ENCODE results near the gene MC1R.

The MC1R gene

DNA sequence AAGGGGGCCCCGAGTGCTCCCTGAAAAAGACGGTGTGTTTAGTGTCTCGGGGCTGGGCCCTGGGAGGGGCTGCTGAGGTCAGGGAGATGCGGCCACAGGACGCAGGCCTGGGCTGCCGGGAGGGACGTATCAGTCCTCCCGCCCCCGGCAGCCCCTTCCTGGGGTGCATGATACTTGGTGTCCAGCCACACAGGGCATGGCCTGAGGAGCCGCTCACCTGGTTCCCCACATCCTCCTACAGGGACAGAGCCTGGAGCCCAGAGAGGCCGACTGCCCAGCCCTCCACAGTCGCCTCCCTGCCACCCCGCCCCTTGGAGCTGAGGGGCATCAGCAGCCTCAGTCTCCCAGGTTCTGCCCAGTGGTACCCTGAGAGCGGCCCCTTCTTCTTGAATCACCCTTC is 17.8 kb downstream of the MC1R start:
- FAIRE-seq, result no peak

DNA sequence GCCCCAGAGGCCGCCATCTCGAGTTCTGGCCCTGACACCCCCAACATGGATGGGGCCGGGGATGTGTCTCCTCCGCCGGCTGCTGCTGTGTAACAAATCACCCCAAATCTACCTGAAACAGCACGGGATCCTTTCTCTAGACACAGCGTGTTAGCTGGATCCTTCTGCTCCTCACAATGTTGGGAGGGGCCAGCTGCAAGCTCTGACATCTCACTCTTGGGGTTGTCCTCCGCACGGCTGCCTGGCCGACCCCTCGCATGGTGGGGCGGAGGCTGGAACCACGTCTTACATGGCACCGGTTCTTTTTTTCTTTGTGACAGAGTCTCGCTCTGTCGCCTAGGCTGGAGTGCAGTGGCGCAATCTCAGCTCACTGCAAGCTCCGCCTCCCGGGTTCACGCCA is 18.3 kb downstream of the MC1R start:
- no peak for FAIRE-seq

DNA sequence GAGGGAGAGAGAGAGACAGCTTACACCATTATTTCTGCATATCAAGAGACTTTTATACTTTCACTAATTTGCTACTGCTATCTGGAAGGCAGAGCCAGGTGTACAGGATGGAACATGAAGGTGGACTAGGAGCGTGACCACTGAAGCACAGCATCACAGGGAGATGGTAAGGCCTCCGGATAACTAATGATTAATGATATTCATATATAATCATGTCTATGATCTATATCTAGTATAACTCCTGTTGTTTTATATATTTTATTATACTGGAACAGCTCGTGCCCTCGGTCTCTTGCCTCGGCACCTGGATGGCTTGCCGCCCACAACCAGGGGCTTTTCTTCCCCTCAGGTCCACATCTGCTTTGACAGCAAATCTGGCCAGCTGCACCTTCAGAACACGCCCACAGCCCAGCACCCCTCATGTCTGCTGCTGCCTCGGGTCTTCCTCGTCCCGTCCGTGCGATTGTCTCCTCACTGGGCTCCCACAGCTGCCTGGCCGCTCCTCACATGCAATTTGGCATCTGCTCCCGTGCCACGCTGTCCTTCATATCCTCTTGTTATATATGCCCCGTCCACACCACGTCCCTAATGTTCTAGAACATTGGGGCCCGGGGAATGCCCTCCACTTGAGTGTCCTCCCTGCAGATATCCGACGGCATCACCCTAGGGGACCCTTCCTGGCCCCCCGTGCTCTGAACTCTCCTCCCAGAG is 19.7 kb downstream of the MC1R start:
- no peak for FAIRE-seq

DNA sequence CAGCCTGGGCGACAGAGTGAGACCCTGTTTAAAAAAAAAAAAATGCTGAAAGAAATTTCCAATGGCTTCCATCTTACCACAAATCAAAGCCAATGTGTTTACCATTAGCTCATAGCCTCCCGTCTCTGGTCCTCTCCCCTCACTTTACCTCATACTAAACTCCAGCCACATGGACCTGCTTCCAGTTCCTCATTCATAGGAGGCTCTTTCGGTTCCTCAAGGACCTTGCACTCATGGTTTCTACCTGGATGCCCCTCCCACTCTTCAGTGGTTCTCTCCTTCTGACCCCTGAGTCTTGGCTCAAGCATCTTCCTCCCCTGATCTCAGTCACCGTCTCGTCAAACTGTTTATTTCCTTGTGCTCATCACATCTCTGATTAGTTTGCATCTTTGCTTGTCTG is 26.1 kb downstream of the MC1R start:
- no peak for FAIRE-seq

DNA sequence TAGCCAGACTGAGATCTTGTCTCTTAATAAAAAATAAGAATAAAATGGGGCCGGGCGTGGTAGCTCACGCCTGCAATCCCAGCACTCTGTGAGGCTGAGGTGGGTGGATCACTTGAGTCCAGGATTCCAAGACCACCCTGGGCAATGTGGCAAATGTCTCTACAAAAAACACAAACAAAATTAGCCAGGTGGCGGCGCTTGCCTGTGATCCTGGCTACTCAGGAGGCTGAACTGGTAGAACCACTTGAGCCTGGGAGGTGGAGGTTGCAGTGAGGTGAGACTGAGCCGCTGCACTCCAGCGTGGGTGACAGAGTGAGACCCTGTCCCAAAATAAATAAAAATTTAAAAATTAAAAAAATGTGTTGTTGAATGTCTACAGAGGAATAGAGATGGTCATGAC is 27.0 kb downstream of the MC1R start:
- FAIRE-seq, result no peak

DNA sequence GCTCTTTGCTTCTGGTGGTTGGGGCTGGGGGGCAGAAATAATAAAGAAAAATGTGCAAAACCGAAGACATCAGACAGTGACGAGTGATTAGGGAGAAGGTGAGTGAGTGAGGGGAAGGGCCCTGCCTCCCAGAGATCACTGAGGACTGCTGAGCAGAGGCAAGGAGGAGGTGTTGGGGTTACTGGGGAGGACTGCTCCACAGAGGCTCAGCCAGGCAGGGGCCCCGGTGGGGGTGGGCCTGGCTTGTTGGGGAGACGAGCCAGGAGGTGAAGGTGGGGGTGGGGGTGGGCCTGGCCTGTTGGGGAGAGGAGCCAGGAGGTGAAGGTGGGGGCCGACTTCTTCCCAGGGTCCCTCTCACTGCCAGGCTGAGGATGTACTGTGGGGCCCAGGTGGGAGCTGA is 27.9 kb downstream of the MC1R start:
- no peak for FAIRE-seq

DNA sequence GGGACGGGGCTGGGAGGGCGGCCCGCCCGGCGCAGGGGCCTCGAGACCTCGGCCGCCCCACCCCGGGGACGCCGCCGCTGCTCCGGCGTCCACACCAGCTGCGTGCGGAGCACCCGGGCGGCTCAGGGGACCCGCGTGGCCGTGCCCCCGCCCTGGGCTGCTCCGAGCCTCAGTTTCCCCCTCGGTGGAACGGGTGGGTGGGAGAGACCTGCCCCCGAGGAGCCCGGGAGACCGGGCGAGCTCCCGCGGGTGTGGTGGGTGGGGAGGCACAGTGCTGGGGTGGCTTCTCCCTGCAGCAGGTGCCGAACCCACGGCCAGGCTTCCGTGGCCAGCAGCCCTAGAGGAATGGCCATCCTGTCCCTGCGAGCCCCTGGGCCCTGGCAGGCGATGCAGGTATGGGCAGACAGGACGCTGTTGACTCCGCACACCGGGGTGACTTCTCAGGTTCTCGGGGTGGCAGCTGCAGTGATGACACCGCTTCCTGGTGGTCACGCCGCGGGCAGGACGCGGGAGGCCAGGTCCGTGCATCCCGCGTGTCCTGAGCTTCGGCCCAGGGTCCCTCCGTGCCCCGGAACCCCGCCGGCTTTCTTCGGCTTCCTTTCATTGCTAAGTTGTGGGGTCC is 30.6 kb downstream of the MC1R start:
- FAIRE-seq, result no peak

DNA sequence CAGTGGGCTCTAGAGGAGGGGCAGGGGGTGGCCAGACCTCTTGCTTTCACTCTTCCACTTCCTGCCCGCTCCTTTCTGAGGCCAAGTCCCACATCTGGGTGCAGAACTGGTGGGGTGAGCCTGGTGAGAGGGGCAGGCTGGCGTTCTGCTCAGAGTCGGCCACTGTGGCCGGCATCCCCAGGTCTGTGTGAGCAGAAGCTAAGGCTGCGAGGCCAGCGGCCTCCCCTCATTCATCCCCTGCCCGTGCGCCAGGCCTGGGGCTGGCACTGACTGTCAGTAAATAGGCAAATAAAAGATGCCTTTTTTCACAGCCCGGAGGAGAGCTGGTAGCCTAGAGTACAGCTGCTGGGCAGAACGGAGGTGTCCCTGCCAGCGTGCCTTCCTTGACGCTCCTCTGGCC is 31.1 kb downstream of the MC1R start:
- no peak for FAIRE-seq

DNA sequence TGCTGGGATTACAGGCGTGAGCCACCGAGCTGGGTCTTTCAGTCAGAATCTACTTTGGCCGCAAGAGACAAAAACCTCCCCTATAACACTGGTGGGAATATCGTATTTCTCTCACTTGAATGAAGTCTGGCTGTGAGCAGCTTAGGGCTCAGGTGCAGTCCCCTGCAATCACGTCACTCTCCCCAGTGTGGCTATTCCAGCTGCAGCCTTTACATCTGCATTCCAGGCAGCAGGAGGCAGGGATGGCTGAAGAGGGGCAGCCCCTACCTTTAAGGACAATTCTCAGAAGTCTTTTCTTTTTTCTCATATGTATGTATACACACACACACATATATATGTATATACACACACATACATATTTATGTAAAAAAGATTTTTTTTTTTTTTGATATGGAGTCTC is 32.8 kb downstream of the MC1R start:
- no peak for FAIRE-seq

DNA sequence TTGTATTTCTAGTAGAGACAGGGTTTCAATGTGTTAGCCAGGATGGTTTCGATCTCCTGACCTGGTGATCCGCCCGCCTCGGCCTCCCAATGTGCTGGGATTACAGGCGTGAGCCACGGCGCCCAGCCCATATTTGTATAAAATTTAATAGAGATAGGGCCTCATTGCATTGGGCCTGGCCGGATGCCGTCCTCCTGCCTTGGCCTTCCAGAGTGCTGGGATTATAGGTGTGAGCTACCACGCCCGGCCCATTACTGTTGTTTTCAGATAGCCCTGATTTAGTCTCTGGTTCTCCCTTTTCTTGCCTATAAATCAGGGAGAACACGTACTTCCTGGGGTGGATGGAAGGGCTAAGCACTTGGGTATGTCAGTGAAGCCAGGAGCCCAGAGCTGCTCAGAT is 33.4 kb downstream of the MC1R start:
- no peak for FAIRE-seq

DNA sequence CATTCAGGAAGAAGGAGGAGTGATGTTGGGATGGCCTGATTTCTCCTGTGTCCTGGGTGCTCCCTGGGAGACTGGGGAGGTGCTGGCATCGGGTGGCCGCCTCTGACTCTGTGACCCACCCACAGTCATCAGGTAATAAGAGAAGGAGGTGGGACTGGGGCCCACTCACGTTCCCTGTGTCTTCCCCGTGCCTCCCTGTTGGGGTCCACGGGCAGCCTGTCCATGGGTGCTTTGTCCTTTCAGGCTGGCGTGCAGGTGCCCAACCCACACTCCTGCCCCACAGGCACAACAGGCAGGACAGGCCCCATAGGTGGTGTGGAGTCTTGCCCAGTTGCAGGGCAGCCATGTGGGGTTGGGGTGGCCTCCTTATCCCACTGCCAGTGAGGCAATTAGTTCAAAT is 33.9 kb downstream of the MC1R start:
- FAIRE-seq, result no peak

DNA sequence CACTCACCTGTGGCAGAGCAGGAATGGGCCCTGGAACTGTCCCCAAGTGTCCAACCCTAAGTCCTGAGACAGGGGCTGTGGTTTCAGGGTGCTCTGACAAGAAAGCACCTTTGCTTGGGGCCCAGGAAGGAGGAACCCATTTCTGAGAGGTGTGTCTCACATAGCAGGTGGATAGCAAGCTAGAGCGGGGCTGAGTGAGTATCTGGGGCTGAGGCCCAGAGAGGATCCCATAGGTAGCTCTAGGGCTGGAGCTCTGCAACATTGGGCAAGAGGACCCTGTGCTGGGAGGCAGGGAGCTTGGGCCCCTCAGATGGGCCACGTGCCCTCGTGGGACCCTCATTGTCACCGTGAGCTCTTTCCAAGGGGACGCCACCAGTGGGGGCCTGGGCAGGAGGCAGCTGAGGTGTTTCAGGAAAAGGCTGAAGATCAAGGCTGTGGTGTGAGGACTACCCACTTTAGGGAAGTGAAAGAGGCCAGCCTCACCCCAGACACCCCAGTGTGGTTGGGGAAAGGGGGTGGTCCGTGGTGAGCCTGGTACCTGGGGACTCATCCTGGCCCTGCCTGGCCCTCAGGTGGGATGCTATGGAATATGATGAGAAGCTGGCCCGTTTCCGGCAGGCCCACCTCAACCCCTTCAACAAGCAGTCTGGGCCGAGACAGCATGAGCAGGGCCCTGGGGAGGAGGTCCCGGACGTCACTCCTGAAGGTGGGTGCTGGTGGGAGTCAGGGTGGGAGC is 35.2 kb downstream of the MC1R start:
- no peak for FAIRE-seq

DNA sequence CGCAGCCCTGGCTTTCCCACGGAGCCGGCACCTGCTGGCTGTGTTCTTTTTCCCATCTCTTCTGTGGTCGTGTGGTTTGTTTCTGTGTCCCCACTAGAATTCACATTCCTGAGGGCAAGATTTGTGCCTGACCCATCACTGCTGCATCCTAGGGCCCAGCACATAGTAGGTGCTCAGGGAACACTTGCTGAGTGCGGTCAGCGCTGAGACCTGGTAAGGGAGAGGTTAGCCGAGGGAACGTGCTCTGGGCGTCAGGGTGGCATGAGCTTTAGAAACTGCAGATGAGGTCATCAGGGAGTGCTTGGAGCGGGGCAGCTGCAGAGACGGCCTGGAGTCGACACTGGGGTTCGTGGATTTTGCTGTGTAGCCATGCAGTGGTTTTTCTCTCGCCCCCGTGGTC is 35.8 kb downstream of the MC1R start:
- no peak for FAIRE-seq

DNA sequence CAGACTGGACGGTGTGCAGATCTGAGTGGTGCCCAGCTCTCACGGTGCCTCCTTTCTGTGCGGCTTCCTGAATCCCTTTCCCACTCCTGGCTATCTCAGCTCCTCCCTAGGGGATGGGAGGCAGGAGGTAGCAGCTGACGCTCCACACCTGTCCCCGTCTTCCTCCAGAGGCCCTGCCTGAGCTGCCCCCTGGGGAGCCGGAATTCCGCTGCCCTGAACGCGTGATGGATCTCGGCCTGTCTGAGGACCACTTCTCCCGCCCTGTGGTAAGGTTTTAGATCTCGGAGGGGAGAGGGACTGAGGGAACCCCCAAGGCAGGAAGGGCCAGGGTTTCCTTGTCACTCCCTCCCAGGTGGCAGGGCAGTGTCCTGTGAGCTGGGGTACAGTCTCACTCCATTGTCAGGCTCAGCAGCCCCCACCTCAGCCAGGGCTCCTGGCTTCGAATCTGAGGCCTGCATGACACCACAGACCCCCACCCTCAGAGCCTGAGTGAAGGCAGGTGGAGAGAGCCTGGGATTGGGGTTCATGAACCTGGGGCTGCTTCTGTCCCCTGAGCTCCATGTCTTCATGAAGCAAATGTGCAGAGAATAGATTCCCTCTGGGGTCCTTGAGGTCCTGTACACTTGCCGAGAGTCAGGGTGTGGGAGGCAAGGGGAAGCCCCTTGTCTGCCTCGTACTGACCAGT is 36.5 kb downstream of the MC1R start:
- no peak for FAIRE-seq

DNA sequence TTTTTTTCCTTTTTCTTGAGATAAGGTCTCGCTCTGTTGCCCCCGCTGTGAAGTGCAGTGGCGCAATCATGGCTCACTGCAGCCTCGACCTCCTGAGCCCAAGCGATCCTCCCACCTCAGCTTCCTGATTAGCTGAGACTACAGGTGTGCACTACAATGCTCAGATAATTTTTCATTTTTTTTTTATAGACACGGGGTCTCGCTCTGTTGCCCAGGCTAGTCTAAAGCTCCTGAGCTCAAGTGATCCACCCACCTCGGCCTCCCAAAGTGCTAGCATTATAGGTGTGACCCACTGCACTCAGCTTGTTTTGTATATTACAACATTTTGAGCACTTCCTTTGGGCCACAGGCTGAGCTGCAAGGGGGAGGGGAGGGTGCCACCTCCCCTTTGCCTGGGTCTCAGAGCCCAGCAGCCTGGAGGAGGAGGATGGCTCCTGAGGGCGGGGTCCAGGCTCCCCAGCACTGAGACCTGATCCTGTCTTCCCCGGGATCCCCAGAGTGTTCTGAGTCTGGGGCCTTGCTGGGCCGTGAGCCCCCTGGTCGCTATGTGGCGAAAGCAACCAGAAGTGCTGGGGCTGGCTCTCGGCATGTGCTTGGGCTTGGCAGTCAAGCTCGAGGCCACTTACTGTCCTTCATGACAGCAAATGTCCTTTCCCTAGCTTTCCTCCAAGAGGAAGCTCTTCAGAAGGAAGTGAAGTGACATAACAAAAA is 38.0 kb downstream of the MC1R start:
- FAIRE-seq, result no peak

DNA sequence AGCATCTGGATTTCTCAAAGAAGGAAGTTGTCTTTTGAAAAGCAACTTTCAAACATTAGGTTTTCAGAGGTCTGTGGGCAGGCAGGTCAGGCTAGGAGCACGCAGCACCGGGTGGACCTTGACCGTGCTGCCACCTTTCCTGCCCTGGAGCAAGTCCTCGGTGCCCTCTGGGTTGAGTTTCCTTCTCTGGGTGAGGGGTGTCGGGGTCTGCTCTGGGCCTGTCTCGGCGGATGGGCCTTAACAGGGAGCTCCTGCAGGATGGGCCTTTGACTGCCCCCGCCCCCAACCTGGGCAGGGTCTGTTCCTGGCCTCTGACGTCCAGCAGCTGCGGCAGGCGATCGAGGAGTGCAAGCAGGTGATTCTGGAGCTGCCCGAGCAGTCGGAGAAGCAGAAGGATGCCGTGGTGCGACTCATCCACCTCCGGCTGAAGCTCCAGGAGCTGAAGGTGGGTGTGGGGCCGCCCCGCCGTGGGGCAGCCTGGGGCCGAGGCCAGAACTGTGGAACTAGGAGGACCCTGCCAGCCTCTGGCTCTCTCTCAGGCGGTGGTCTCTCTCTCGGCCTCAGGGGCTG is 38.6 kb downstream of the MC1R start:
- no peak for FAIRE-seq

DNA sequence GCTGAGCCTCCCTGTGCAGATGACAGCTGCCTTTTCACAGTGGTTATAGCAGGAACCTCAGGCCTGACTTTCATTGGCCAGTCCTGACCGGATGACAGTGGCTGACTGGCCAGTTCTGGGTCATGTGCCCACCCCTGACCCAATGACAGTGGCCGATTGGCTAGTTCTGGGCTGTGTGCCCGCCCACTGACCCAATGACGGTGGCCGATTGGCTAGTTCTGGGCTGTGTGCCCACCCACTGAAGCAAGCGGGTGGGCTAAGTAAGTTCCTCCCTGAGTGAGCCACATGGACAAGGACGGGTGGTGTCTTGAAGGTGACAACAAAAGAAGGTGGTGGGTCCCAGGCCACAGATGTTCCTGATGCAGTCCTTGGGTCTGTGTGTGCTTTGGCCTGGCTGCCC is 39.4 kb downstream of the MC1R start:
- FAIRE-seq, result no peak

DNA sequence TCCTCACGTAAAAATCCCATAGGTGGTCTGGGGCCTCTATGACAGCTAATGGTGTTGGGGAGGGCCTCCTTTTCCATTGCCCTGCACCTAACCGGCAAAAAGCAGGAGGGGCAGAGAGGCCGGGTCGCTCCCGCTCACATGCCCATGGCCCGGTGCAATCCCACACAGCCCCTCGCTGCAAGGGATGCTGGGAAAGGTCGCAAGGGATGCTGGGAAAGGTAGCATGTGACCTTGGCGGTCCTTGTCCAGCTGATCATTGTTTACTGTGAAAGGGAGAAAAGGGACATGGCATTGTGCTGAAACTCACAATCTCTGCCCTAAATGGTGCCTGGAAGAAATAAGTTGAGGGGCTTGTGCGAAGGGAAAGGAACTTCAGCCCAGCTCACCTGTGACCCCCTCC is 39.9 kb downstream of the MC1R start:
- no peak for FAIRE-seq

DNA sequence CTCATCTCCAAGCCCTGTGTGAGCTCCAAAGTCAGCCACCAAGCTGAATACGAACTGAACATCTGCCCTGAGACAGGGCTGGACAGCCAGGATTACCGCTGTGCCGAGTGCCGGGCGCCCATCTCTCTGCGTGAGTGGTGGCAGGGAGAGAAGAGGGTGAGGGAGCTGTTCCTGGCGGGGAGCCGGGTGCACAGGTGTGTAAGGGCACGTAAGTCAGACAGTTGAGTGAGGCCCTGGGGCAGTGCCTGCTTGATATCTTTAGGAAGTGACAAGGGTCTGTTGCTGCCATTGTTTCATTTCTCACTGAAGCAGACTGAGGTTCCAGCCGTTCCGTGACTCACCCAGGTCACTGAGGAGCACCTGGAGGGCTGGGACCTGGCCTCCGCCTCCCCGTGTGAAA is 42.3 kb downstream of the MC1R start:
- FAIRE-seq, result no peak

DNA sequence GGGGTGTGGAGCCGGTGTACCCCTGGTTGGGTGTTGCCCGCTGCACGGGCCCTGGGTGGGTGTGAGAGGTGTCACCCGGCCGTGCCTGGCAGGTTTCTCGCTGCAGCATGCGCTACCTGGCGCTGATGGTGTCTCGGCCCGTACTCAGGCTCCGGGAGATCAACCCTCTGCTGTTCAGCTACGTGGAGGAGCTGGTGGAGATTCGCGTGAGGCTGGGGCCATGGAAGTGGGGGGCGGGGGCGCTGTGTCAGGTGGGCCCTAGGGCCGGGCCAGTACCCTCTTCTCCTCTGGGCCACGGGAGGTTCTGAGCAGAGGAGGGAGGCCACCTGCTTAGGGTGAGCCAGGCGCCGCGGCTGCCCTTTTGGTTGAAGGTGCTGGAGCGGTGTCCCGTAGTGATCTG is 43.3 kb downstream of the MC1R start:
- no peak for FAIRE-seq

DNA sequence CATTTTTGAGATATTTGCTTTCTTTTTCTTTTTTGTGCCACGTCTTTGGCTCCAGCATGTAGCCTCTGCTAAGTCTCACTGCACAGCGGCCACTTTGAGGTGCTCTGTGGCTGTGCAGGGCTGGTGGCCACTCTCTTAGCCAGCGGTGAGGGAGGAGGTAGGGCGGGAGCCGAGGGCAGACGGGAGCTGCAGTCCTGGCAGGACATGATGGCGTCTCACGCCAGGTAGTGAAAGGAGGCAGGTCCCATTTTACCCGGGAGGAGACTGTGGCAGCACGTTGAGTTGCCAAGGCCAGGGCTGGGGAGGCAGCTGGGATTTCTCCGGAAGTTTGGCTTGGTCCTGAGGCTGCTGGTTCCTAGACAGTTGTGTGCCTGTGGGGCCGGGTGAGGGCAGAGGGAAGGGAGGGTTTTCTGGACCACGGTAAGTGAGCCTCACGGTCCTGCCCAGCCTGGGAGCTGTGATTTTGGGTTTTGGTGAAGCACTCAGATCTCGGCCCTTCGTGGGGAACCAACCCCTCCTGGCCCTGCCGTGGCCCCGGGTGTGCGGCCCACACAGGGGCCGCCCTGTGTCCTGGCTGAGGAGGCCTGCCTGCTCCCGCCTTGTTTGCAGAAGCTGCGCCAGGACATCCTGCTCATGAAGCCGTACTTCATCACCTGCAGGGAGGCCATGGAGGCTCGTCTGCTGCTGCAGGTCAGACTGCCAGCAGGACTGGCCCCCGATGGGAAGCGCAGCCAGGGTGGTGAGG is 44.3 kb downstream of the MC1R start:
- FAIRE-seq, result no peak

DNA sequence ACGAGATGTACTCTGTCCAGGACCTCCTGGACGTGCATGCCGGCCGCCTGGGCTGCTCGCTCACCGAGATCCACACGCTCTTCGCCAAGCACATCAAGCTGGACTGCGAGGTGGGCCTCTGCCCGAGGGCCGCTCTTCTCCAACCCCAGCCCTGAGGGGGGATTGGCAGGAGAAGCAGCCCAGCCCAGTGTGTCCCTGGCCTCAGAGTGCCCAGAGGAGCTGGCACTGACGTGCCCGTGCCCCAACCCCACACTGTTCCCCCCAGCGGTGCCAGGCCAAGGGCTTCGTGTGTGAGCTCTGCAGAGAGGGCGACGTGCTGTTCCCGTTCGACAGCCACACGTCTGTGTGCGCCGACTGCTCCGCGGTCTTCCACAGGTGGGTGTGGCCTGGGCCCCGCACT is 45.5 kb downstream of the MC1R start:
- no peak for FAIRE-seq

All from islet of Langerhans (tissue), 1 donor.